Liver (tissue), 9 donors: Measurements from ENCODE around the gene MALT1. TPM values are rescaled to one million over a fixed set of nuclear protein-coding genes. Genes with fewer than 3 reads are reported as not detected.

Experiments
- DNase-seq: peaks from one replicate; pipeline ENCODE4 v3.0.0-alpha.2; 2017; ENCODE audit warnings: low spot score
- H3K27ac ChIP-seq, 2 donors: one replicate each; pipeline ENCODE4 v1.7.0; 2013; ENCODE audit warnings: inconsistent platforms in 2 of 2, low read length in 2 of 2, control low read depth in 1 of 2, low read depth in 1 of 2, mild to moderate bottlenecking in 1 of 2
- H3K27me3 ChIP-seq, 4 donors: one replicate each; pipeline versions ENCODE4 v1.6.1 to v1.7.0; 2013; ENCODE audit warnings: low read length in 3 of 4, inconsistent platforms in 1 of 4, mild to moderate bottlenecking in 1 of 4, moderate library complexity in 1 of 4; ENCODE audit not compliant: control insufficient read depth in 4 of 4, insufficient read depth in 4 of 4
- H3K36me3 ChIP-seq, 4 donors: one replicate each; pipeline versions ENCODE4 v1.6.1 to v1.7.0; 2013; ENCODE audit warnings: low read length in 3 of 4, mild to moderate bottlenecking in 3 of 4, low read depth in 1 of 4, moderate library complexity in 1 of 4; ENCODE audit not compliant: control insufficient read depth in 4 of 4, insufficient read depth in 3 of 4
- H3K4me1 ChIP-seq, 4 donors: one replicate each; pipeline versions ENCODE4 v1.6.1 to v1.7.0; 2013; ENCODE audit warnings: low read length in 3 of 4, mild to moderate bottlenecking in 3 of 4, moderate library complexity in 1 of 4; ENCODE audit not compliant: control insufficient read depth in 4 of 4, insufficient read depth in 4 of 4
- H3K4me3 ChIP-seq, 3 donors: one replicate each; pipeline versions ENCODE4 v1.6.1 to v1.7.0; 2013; ENCODE audit warnings: low read length in 3 of 3, control low read depth in 1 of 3, low read depth in 1 of 3, mild to moderate bottlenecking in 1 of 3
- H3K9ac ChIP-seq, 2 donors: one replicate each; pipeline ENCODE4 v1.7.0; 2013; ENCODE audit warnings: low read length in 2 of 2, mild to moderate bottlenecking in 2 of 2, moderate library complexity in 2 of 2, control low read depth in 1 of 2, low read depth in 1 of 2
- H3K9me3 ChIP-seq, 4 donors: one replicate each; pipeline versions ENCODE4 v1.6.1 to v1.7.0; 2013; ENCODE audit warnings: low read length in 3 of 4; ENCODE audit not compliant: control insufficient read depth in 4 of 4
- ATF3 ChIP-seq: IDR thresholded peaks from 2 replicates; pipeline ENCODE4 v1.6.1; 2016; ENCODE audit warnings: antibody characterized with exemption
- CTCF ChIP-seq: fragments of 150-350 bp; IDR thresholded peaks from 2 replicates; pipeline ENCODE4 v1.5.1; 2017; ENCODE audit warnings: improper control_type of control experiment, low read depth, low read length; ENCODE audit not compliant: missing input control
- EGR1 ChIP-seq, 2 donors: IDR thresholded peaks; 2 replicates each; pipeline ENCODE4 v1.6.1; 2016 to 2018; ENCODE audit warnings: antibody characterized with exemption in 2 of 2, low read depth in 2 of 2
- FOXA1 ChIP-seq: IDR thresholded peaks from 2 replicates; pipeline ENCODE4 v1.6.1; 2016; ENCODE audit warnings: antibody characterized with exemption
- FOXA2 ChIP-seq: IDR thresholded peaks from 2 replicates; pipeline ENCODE4 v1.6.1; 2016; ENCODE audit warnings: antibody characterized with exemption
- GABPA ChIP-seq, 2 donors: IDR thresholded peaks in 1 of 2; conservative IDR thresholded peaks in 1 of 2; 2 replicates each; pipeline ENCODE4 v1.6.1; 2016; ENCODE audit warnings: antibody characterized with exemption in 2 of 2, mild to moderate bottlenecking in 1 of 2, moderate library complexity in 1 of 2
- HNF4A ChIP-seq, 2 donors: conservative IDR thresholded peaks; 2 replicates each; pipeline ENCODE4 v1.6.1; 2016; ENCODE audit warnings: antibody characterized with exemption in 2 of 2, mild to moderate bottlenecking in 2 of 2
- HNF4G ChIP-seq: IDR thresholded peaks from 2 replicates; pipeline ENCODE4 v1.6.1; 2016; ENCODE audit warnings: antibody characterized with exemption
- JUND ChIP-seq, 2 donors: IDR thresholded peaks; 2 replicates each; pipeline ENCODE4 v1.6.1; 2016; ENCODE audit warnings: antibody characterized with exemption in 2 of 2
- MAX ChIP-seq: IDR thresholded peaks from 2 replicates; pipeline ENCODE4 v1.6.1; 2016; ENCODE audit warnings: antibody characterized with exemption
- NR2F2 ChIP-seq: IDR thresholded peaks from 2 replicates; pipeline ENCODE4 v1.6.1; 2016; ENCODE audit warnings: antibody characterized with exemption
- RAD21 ChIP-seq, 2 donors: IDR thresholded peaks; 2 replicates each; pipeline ENCODE4 v1.6.1; 2016; ENCODE audit warnings: antibody characterized with exemption in 2 of 2, mild to moderate bottlenecking in 2 of 2
- REST ChIP-seq: IDR thresholded peaks from 2 replicates; pipeline ENCODE4 v1.6.1; 2016; ENCODE audit warnings: antibody characterized with exemption, mild to moderate bottlenecking
- RXRA ChIP-seq, 2 donors: IDR thresholded peaks; 2 replicates each; pipeline ENCODE4 v1.6.1; 2017 to 2018; ENCODE audit warnings: antibody characterized with exemption in 2 of 2, mild to moderate bottlenecking in 1 of 2
- SP1 ChIP-seq: IDR thresholded peaks from 2 replicates; pipeline ENCODE4 v1.6.1; 2018; ENCODE audit warnings: antibody characterized with exemption, mild to moderate bottlenecking
- TAF1 ChIP-seq: conservative IDR thresholded peaks from 2 replicates; pipeline ENCODE4 v1.6.1; 2016; ENCODE audit warnings: antibody characterized with exemption, mild to moderate bottlenecking
- YY1 ChIP-seq: IDR thresholded peaks from 2 replicates; pipeline ENCODE4 v1.6.1; 2016; ENCODE audit warnings: antibody characterized with exemption, mild to moderate bottlenecking
- ZBTB33 ChIP-seq: IDR thresholded peaks from 2 replicates; pipeline ENCODE4 v1.6.1; 2016; ENCODE audit warnings: antibody characterized with exemption
- WGBS: extraction: QIAGEN DNeasy Blood & Tissue Kit; methylation state at CpG from one replicate; pipeline ENCODE4 v1.1.7; 2013; 5-methylcytosine and 5-hydroxymethylcytosine counted together
- polyA plus RNA-seq, 2 donors: library from polyadenylated mRNA; stranded (reverse) in 1 of 2; unstranded in 1 of 2; fragments of 200-250 nt in 1 of 2; fragments of >200 nt in 1 of 2; fragmentation: Nextera tagmentation in 1 of 2; extraction: Ambion mirVana in 1 of 2; gene quantifications; one replicate each; pipeline versions ENCODE4 v1.2.1 to v1.2.3, GENCODE V29; 2013 to 2015
- total RNA-seq, 2 donors: library from RNA; depleted of rRNA; stranded (reverse); fragments of >200 nt; gene quantifications; one replicate each; pipeline ENCODE4 v1.2.3, GENCODE V29; 2014
- donor health status: healthy.
- donor health status: healthy.
- donor health status: healthy.
- donor health status: healthy.
- donor health status: healthy.

The MALT1 gene
- total and polyA plus RNA-seq, 4 donors, result 3.1 to 27.3 (median 6.4) TPM

- no peak for TF ChIP-seq REST
- no peak for TF ChIP-seq ATF3
- no peak for TF ChIP-seq TAF1
- TF ChIP-seq NR2F2, result no peak
- no peak for TF ChIP-seq JUND (IDR thresholded peaks at IDR 0.05)
- no peak for TF ChIP-seq FOXA1
- TF ChIP-seq GABPA (IDR thresholded peaks at IDR 0.05 in 1 of 2, conservative IDR thresholded peaks at IDR 0.05 in 1 of 2), result no peak
- no peak for TF ChIP-seq SP1
Measured at GRCh38 chr18:58779529-58779928, 108.3 kb downstream of the MALT1 start (continued).

GRCh38 chr18:58780045-58780444, 108.8 kb downstream of the MALT1 start:
- no peak overlapping the region for H3K9ac ChIP-seq
- DNase-seq, result no peak
- H3K27ac ChIP-seq, result no peak overlapping the region
- H3K27me3 ChIP-seq, result no peaks in the 10 kb centered on the region
- TF ChIP-seq JUND (IDR thresholded peaks at IDR 0.05) (no peak), FOXA2 (no peak), TAF1 (no peak), REST (no peak), NR2F2 (no peak), ATF3 (no peak), MAX (no peak), HNF4G (no peak), GABPA (IDR thresholded peaks at IDR 0.05 in 1 of 2, conservative IDR thresholded peaks at IDR 0.05 in 1 of 2) (no peak), CTCF (no peak), RXRA (IDR thresholded peaks at IDR 0.05) (no peak), ZBTB33 (no peak), SP1 (no peak), HNF4A (conservative IDR thresholded peaks at IDR 0.05) (no peak), RAD21 (IDR thresholded peaks at IDR 0.05) (no peak), FOXA1 (no peak), EGR1 (IDR thresholded peaks at IDR 0.05; ENCODE audit: low read depth in 2 of 2) (no peak), YY1 (no peak)
- H3K36me3 ChIP-seq, result no peaks in the 10 kb centered on the region
- no peaks in the 10 kb centered on the region for H3K4me1 ChIP-seq
- no peaks in the 10 kb centered on the region for H3K9me3 ChIP-seq
- no peak overlapping the region for H3K4me3 ChIP-seq
- WGBS, result 81% methylated on average over 10 of the region's 10 CpGs
